ENCODE measurements around the gene BTG1. TPM values are rescaled to one million over a fixed set of nuclear protein-coding genes. Genes with fewer than 3 reads are reported as not detected.

Gene BTG1
- total RNA-seq, 1 experiment from 2014 or later: 32.7 TPM

GRCh38 chr12:92110083-92110640 lies 35.5 kb downstream of the BTG1 start:
- WGBS (ENCODE audit: extremely low coverage, insufficient read length, low lambda C conversion rate): no CpG with 5 or more reads among the region's 1 CpG
- no peak overlapping the region for H3K4ac ChIP-seq (ENCODE audit: low read depth, low read length)

More at GRCh38 chr12:92110083-92110640, 35.5 kb downstream of the BTG1 start:
- no peaks in the 10 kb centered on the region for H3K27me3 Mint-ChIP-seq (ENCODE audit: low read depth)
- Histone ChIP-seq H2BK15ac (ENCODE audit: low read depth, low read length) (no peak overlapping the region), H3K9ac (ENCODE audit: extremely low read depth, insufficient read length, low read length) (no peak overlapping the region), H3K27me3 (ENCODE audit: insufficient read depth, low read length) (no peaks in the 10 kb centered on the region), H4K5ac (ENCODE audit: insufficient read length, low read depth, low read length) (no peak overlapping the region), H3K79me2 (ENCODE audit: insufficient read depth, low read length) (no peaks in the 10 kb centered on the region), H2BK12ac (ENCODE audit: insufficient read length, low read depth, low read length) (no peak overlapping the region), H3K79me1 (ENCODE audit: insufficient read depth, low read depth, low read length, poor library complexity, severe bottlenecking) (no peaks in the 10 kb centered on the region), H3K14ac (ENCODE audit: insufficient read depth, low read length) (no peak overlapping the region), H2BK5ac (ENCODE audit: insufficient read length, low read length) (no peak overlapping the region), H4K20me1 (ENCODE audit: control insufficient read depth, insufficient read depth, insufficient read length) (no peaks in the 10 kb centered on the region), H3T11ph (ENCODE audit: low read length) (no peak overlapping the region), H3K27ac (ENCODE audit: insufficient read length, low read depth, low read length) (no peak overlapping the region), H4K8ac (replicated peaks; ENCODE audit: insufficient read length, low read depth, low read length) (no peak overlapping the region), H3K4me2 (ENCODE audit: insufficient read depth, insufficient read length, low read length) (no peak overlapping the region), H3K56ac (ENCODE audit: insufficient read length, low read depth, low read length) (no peak overlapping the region), H3K4me1 (ENCODE audit: insufficient read depth, low read length) (peaks cover 7% of the 10 kb centered on the region; the same call in 1 of the 2 replicates), H2AFZ (ENCODE audit: low read length) (no peak overlapping the region), H2BK20ac (ENCODE audit: low read depth, low read length, poor library complexity, severe bottlenecking) (no peak overlapping the region), H3K23me2 (ENCODE audit: insufficient read length, low read depth, low read length, poor library complexity, severe bottlenecking) (no peaks in the 10 kb centered on the region), H2BK120ac (ENCODE audit: low read depth, low read length, poor library complexity, severe bottlenecking) (no peak overlapping the region), H3K18ac (ENCODE audit: insufficient read length, low read depth, low read length) (no peak overlapping the region), H3K23ac (ENCODE audit: insufficient read length, low read depth, low read length) (no peak overlapping the region), H2AK5ac (ENCODE audit: insufficient read length, low read length) (no peak overlapping the region), H4K91ac (ENCODE audit: insufficient read length, low read depth, low read length) (no peak overlapping the region), H3K9me3 (ENCODE audit: control insufficient read depth, low read depth, low read length) (no peaks in the 10 kb centered on the region)
- peaks cover 52 to 54% of the 10 kb centered on the region in 2 experiments for H3K4me1 Mint-ChIP-seq
- no peak for TF ChIP-seq CTCF (conservative IDR thresholded peaks at IDR 0.05)
- H3K9me3 Mint-ChIP-seq: no peaks in the 10 kb centered on the region; a peak in 1 of 5 replicates
- no peaks in the 10 kb centered on the region for H3K36me3 Mint-ChIP-seq (ENCODE audit: insufficient read depth in 1 of 3, low read depth in 3 of 3)
- H3K4me3 Mint-ChIP-seq: no peak overlapping the region
- H3K27ac Mint-ChIP-seq: peak overlapping the region; percentile 30 to 68 (median 41); a peak in 1 of 7 replicates
- DNase-seq: no peak
